SHP77 treated with DMSO at 0.1 percent for 48 hours (cell line): Measurements from ENCODE around the gene OTOP1.
"Not testable (repeated sequence)": the region's sequence is repeated elsewhere in the genome, so short reads cannot be mapped to it uniquely, and the experiment has no call there.

Experiments
- DNase-seq: peaks from one replicate; lab custom pipeline; 2025; lab: John Stamatoyannopoulos, UW

Gene OTOP1

DNA sequence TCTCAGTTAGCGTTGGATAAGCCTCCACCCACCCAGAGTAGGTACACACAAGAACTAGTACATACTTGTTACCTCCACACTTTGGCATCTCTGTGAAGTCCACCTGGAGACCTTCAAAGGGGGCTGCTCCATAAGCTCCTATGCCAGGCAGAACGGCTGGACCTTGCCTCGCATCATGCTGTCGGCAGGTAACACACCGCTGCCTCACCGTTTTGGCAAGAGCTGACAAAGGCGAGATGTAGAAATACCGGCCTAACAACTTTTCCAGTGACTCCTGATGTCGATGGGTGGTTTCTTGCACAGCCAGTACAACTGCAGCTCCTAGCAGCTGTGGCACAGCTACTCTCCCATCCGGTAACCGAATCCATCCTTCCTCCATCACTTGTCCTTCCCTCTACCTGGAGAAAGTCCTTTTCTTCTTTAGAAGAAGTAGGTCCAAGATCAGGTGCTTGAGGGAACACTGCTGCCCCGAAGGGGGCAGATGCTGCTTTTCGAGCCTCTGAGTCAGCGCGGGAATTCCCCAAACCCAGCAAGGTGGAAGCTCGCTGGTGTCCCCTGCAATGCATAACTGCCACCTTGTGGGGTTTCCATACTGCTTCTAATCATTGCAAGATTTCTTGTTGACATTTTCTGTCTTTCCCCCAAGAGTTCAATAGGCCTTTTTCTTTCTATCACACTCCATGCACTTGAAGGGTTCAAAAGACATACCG, 65.6 kb downstream of the OTOP1 start:
- DNase-seq, result not testable (repeated sequence)

DNA sequence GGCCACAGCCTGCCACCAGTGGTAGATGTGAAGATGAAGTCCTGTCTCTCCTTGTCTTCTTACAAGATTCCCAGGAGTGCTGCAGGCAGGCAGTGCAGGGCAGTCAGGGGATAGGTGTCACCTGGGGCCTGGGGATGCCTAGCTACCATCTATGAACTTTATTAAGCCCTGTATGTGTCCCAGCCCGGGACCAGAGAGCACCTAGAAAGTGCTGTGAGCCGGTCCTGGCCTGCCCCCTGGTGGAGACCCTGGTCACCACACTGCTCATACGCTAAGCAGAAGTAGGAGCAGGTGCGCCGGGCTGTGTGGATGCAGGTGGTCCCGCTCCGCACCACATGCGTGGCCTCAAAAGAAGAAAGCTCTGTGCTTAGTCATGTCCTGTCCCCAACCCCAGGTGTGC, 81.1 kb downstream of the OTOP1 start:
- not testable (repeated sequence) for DNase-seq

DNA sequence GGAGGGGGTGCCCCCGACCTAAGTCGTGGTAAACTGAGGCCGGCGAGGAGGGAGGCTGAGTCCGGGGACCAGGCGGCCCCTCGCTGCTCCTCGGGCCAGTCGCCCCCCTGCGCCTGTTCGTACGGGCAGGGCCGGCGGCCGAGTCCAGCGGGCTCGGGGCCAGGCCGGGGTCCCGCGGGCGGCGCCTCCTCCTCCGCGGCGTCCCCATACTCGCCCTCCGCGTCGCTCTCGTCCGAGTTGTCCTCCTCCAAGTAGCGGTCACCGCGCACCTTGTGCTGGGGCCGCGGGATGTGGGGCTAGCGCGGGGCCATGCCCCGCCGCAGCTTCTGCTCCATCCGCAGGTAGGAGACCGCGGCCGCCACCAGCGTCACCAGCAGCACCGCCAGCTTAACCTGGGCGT, 83.4 kb downstream of the OTOP1 start:
- not testable (repeated sequence) for DNase-seq

DNA sequence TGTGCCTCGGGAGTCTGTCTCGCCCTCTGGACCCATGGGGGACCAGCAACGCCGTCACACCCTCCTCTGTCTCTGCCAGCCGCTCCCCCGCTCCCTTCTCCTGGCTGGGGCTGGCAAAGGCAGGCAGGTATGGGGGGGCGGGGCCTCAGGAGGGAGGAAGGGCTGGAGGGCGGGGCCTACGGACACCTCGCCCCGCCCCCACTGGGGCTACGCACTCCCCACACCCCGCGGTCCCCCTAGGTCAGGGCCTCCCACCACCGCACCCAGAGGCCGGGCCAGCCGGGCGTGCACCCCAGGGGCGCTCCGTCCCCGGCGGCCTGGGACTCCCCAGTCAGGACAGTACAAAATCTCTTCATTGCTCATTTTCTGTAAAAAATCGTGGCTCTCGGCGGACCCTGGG, 84.0 kb downstream of the OTOP1 start:
- DNase-seq, result not testable (repeated sequence)

DNA sequence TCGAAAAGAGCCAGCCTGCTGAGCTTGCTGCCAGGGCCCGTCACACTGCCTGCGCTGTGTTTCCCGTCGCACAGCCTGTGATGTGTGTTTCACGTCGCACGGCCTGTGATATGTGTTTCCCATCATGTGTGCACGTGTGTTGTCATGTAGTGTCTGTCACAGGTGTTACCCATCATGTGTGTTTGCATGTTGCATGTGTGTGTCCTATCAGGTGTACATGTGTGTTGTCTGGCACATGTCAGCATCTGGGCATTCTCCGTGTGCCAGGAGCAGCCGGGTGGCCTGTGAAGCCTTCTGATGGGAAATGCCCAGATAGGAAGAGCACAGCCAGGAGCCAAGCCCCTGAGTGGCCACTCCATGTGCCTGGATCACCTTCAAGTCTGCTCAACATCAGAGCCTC, 85.5 kb downstream of the OTOP1 start:
- DNase-seq, result not testable (repeated sequence)
